K562 (cell line): ENCODE results near the gene FRAT2. TPM values are rescaled to one million over a fixed set of nuclear protein-coding genes. Genes with fewer than 3 reads are reported as not detected.

ENCODE experiments used
- AFF1 ChIP-seq, 2 experiments: fragments of 450-650 bp; IDR thresholded peaks; 2 replicates each; pipeline ENCODE4 v1.6.1; 2018; ENCODE audit warnings: mild to moderate bottlenecking in 2 of 2, low read depth in 1 of 2; ENCODE audit not compliant: partially characterized antibody in 2 of 2
- CHD7 ChIP-seq: fragments of 200-600 bp; sonication (generic); IDR thresholded peaks from one replicate; pipeline ENCODE4 v1.6.1; 2012; ENCODE audit warnings: mild to moderate bottlenecking, low read depth, low read length, inconsistent platforms
- E2F1 ChIP-seq: sonication (generic); formaldehyde crosslinking; IDR thresholded peaks from 2 replicates; pipeline ENCODE4 v1.8.1; 2023; ENCODE audit warnings: mild to moderate bottlenecking, missing genetic modification reagents, moderate library complexity
- ETS2 ChIP-seq: IDR thresholded peaks from 2 replicates; pipeline ENCODE4 v1.6.1; 2016; ENCODE audit warnings: borderline replicate concordance, missing genetic modification characterization, mild to moderate bottlenecking, moderate library complexity, missing compliant biosample characterization; ENCODE audit not compliant: poor library complexity, severe bottlenecking
- FOXJ2 ChIP-seq: fragments of 200-800 bp; sonication (Bioruptor generic); IDR thresholded peaks from 2 replicates; pipeline ENCODE4 v1.6.1; 2016; ENCODE audit warnings: missing genetic modification characterization, missing compliant biosample characterization
- GABPA ChIP-seq: fragments of 200-800 bp; sonication (Bioruptor generic); conservative IDR thresholded peaks from 2 replicates; pipeline ENCODE4 v1.6.1; 2016; ENCODE audit warnings: low read depth, missing genetic modification characterization, missing compliant biosample characterization
- NFXL1 ChIP-seq: fragments of 450-650 bp; formaldehyde crosslinking; IDR thresholded peaks from 2 replicates; pipeline ENCODE4 v1.4.0; 2021; ENCODE audit warnings: mild to moderate bottlenecking
- POLR3A ChIP-seq: IDR thresholded peaks from 2 replicates; pipeline ENCODE4 v1.6.1; 2011; ENCODE audit warnings: borderline replicate concordance, mild to moderate bottlenecking, moderate library complexity; ENCODE audit not compliant: insufficient read length, insufficient read depth; ENCODE audit errors: extremely low read depth
- SRSF7 ChIP-seq: fragments of 200-400 bp; formaldehyde crosslinking; optimal IDR thresholded peaks from 2 replicates; pipeline ENCODE3; 2017; ENCODE audit warnings: mild to moderate bottlenecking, low read depth, low read length
- polyA plus RNA-seq, 8 experiments: library from polyadenylated mRNA; depleted of rRNA in 4 of 8; stranded (reverse) in 5 of 8; unstranded in 3 of 8; fragments of >200 nt; fragmentation: Nextera tagmentation in 2 of 8; fragmentation: Illumina TruSeq in 1 of 8; extraction: Ambion mirVana in 2 of 8; extraction: Trizol in 1 of 8; gene quantifications; 2 replicates each; pipeline versions ENCODE4 v1.2.1 to v1.2.3, GENCODE V29; 2011 to 2014; ENCODE audit warnings: inconsistent platforms in 1 of 8, missing spikeins in 1 of 8
- total RNA-seq, 7 experiments: library from RNA; depleted of rRNA in 6 of 7; stranded (reverse); fragments of >200 nt in 6 of 7; fragmentation: Illumina TruSeq in 2 of 7; extraction: Trizol in 2 of 7; gene quantifications; 2 replicates each; pipeline versions ENCODE4 v1.2.1 to v1.2.3, GENCODE V29; 2011 to 2021; ENCODE audit warnings: low replicate concordance in 1 of 7

Gene FRAT2
- total and polyA plus RNA-seq, 9 of the 15 experiments (the other 6 are each of a cell fraction or from before 2014, with no cell fraction given) = 4.3 to 31.7 (median 19.5) TPM

GRCh38 chr10:97358781-97359180 is 24.3 kb upstream of the FRAT2 start (continued):
- TF ChIP-seq CHD7 (no peak), E2F1 (CRISPR knock-in tag) (no peak), POLR3A (no peak), ETS2 (tag) (no peak), SRSF7 (no peak), NFXL1 (CRISPR knock-in tag) (no peak), AFF1 (IDR thresholded peaks at IDR 0.05; ENCODE audit: low read depth in 1 of 2, partially characterized antibody in 2 of 2) (no peak), GABPA (tag) (no peak), FOXJ2 (tag) (no peak)
- TF ChIP-seq, all 486 proteins: peak for 0
